HG03460 (cell line): Measurements from ENCODE around the gene ITPA.

Experiments
- ATAC-seq: cut with Tn5 transposase; IDR thresholded peaks from one replicate; pipeline ENCODE4 v1.9.1; 2021; ENCODE audit not compliant: unreplicated experiment

Gene ITPA

GRCh38 chr20:3243718-3244358 lies 34.5 kb downstream of the ITPA start:
- ATAC-seq: no peak

DNA sequence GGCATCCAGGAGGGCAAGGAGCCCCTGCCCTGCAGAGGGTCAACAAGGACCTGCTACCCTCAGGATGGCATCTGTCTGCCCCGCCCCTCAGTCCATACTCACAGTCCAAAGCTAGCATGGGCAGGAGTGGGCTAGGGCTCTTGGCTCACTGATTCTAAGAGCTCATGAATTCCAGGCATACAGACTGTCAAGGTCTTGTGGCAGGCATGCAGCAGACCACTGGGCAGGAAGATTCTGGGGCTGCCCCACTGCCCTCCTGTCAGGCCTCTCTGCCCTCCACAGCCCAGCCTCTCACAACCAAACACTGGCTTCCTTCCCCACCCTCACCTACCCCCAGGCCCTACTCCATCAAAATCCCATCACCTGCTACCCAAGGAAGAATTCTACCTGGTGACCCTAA lies 35.3 kb downstream of the ITPA start:
- ATAC-seq: no peak

DNA sequence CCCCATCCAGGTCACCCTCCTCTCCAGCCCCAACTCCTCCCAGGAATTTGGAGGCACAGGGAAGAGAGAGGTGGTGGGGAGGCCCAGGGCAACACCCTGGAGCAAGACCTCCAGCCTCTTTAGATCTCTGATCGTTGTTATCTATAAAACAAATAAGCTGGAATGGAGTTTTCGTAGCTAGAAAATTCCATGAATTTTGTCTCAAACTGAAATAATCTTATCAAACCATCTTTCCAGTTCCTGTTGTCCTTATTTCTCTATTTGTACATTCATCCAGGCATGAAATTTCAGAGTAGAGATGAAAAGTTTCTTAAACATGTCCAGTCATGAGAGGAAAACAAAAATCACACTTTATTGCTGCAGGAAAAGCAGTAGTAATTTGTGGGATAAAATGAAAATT lies 35.9 kb downstream of the ITPA start:
- no peak for ATAC-seq

DNA sequence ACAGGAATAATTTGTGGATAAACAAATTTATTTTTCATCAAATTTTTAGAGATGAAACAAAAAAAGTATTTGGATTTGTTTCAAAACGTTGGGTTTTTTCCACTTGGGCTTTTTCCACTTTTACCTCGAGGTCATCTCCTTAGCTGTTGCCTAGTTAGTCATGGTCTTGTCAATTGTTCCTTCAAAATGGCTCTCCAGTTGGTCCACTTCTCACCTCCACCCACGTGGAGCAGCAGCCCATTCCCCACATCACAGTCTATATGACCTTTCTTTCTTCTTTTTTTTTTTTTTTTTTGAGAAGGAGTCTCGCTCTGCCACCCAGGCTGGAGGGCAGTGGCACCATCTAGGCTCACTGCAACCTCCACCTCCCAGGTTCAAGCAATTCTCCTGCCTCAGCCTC lies 36.4 kb downstream of the ITPA start:
- ATAC-seq: no peak

GRCh38 chr20:3246682-3247081 lies 37.4 kb downstream of the ITPA start:
- no peak for ATAC-seq

DNA sequence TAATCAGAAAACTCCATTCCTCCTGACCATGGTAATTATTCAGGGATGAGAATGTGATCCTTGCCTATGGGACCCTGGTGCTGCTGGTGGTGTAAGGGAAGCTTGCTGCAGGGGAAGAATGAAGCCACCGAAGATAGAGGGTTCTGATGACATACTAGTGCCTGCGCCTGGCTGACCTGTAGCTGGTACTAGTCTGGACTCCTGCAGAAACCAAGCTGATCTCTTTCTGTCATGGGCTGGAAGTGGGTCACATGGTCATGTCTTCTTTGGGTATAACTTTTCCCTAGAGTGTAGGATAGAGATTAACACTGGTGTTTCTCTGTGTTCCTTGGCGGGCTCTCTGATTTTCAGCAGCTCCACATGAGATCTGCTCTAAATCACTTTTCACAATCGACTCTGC lies 38.3 kb downstream of the ITPA start:
- ATAC-seq: no peak

DNA sequence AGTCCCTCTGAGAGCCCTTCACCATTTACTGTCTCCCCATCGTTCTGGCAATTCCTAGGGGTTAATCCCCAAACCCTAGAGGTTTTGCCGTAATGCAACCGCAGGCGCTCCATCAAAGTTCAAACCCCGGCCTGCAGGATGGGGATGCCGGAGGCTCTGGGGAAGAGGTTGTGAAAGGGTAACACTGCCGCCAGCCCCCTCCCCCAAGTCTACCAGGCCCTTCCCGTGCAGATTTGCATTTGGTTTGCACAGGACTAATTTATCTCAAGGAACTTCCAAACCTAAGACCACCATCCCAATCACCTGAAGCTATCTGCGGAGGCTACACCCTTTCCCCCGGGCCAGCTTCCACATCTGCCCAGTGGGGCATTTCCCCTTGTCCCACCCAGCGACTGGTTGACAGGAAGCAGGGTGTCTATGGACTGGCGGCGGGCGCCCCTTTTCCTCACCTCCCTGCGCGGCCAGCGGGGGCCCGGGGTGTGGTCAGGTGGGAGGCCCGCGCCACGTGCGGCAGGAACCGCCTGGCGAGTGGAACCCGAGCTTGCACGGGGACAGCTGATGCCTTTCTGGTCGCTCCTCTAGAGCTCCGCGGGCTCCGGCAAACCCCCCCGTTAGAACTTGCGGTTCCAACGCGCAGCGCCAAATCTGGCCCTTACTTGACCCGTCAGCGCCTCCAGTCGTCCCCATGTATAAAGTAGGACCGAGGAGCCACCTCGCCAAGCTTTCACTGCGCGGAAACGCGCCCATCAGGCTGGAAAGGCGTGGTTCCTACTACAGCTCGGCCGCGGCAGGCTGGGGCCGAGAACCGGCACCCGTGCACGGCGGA lies 39.1 kb downstream of the ITPA start:
- no peak for ATAC-seq

GRCh38 chr20:3248993-3249347 lies 39.7 kb downstream of the ITPA start:
- no peak for ATAC-seq

- no peak for ATAC-seq
These were observed 40.8 kb downstream of the ITPA start for GRCh38 chr20:3250091-3250504.

GRCh38 chr20:3251806-3252205 lies 42.5 kb downstream of the ITPA start:
- no peak for ATAC-seq

GRCh38 chr20:3255728-3256127 lies 46.4 kb downstream of the ITPA start:
- ATAC-seq: no peak

DNA sequence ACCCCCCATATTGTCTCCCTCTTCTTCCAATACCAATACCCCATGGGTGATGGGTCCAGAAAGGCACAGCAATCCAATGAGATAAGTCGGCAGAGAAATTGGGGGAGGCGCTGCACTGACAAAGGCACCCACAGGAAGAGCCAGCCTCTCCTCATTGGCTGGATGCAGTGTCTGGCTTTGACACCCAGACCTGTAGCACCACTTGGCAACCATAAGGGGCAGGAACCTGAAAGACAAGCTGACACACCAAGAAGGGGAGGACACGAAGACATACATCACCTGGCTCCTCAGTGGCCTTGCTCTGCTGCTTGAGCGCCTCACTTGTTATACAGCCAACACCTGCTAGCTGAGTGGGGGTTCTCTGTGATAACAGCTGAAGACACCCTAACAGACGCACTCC lies 49.1 kb downstream of the ITPA start:
- ATAC-seq: no peak

GRCh38 chr20:3262566-3262965 lies 53.3 kb downstream of the ITPA start:
- ATAC-seq: no peak

DNA sequence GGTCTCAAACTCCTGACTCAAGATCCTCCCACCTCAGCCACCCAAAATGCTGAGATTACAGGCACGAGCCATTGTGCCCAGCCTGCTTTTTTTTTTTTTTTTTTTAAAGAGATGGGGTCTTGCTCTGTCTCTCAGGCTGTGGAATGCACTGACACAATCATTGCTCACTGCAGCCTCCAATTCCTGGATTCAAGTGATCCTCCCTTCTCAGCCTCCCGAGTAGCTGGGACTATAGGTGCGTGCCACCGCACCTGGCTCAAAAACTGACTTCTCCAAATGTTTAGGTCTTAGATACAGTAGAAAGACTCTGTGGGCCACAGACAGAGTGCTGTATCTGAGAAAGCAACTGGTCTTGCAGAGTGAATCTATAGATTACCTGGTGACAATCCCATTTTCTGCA lies 60.8 kb downstream of the ITPA start:
- no peak for ATAC-seq

- ATAC-seq: no peak
These were observed 64.1 kb downstream of the ITPA start for GRCh38 chr20:3273371-3273770.
